Testis (tissue), 5 donors: ENCODE results near the gene LYG1. TPM values are rescaled to one million over a fixed set of nuclear protein-coding genes. Genes with fewer than 3 reads are reported as not detected.
"Not testable (repeated sequence)": the region's sequence is repeated elsewhere in the genome, so short reads cannot be mapped to it uniquely, and the experiment has no call there.

Experiments used
- DNase-seq: peaks from one replicate; pipeline ENCODE4 v3.0.0-alpha.2; 2019
- H3K27ac ChIP-seq, 2 donors: fragments of 200-600 bp; sonication (generic); one replicate each; pipeline ENCODE4 v1.5.1; 2019
- H3K27me3 ChIP-seq: fragments of 200-600 bp; sonication (generic); one replicate; pipeline ENCODE4 v1.5.1; 2019
- H3K36me3 ChIP-seq: fragments of 200-600 bp; sonication (generic); one replicate; pipeline ENCODE4 v1.5.1; 2017; ENCODE audit warnings: low read depth; ENCODE audit errors: missing control alignments
- H3K4me1 ChIP-seq: fragments of 200-600 bp; sonication (generic); one replicate; pipeline ENCODE4 v1.5.1; 2019
- H3K4me3 ChIP-seq, 2 donors: fragments of 200-600 bp; sonication (generic); one replicate each; pipeline ENCODE4 v1.5.1; 2017 to 2019
- H3K9me3 ChIP-seq: fragments of 200-600 bp; sonication (generic); one replicate; pipeline ENCODE4 v1.5.1; 2017
- CTCF ChIP-seq, 3 experiments: fragments of 450-650 bp in 2 of 3; fragments of 200-600 bp in 1 of 3; sonication (generic) in 1 of 3; IDR thresholded peaks; one replicate each; pipeline ENCODE4 v1.5.1; 2016 to 2019; ENCODE audit warnings: antibody characterized with exemption in 3 of 3, mild to moderate bottlenecking in 2 of 3, moderate library complexity in 1 of 3
- POLR2A ChIP-seq: fragments of 450-650 bp; IDR thresholded peaks from one replicate; pipeline ENCODE4 v1.6.1; 2017; ENCODE audit warnings: antibody characterized with exemption, mild to moderate bottlenecking, moderate library complexity
- WGBS, 2 donors: methylation state at CpG; one replicate each; pipeline ENCODE4 v1.1.5; 2018; 5-methylcytosine and 5-hydroxymethylcytosine counted together
- intact Hi-C: fragments of 100-400 bp; cut with DNase I; formaldehyde crosslinking; loops from one replicate; pipeline ENCODE4 v1.15.1; 2023; ENCODE audit warnings: low total_unique reads
- long read RNA-seq, 2 donors: transcript quantifications; one replicate each; lab custom pipeline, GENCODE V29; 2026
- polyA plus RNA-seq: library from polyadenylated mRNA; stranded (reverse); fragments of 350-450 nt; fragmentation: Illumina TruSeq; extraction: RNeasy Lipid Tissue Mini Kit (QIAGEN cat#74804); gene quantifications from one replicate; pipeline ENCODE4 v1.2.3, GENCODE V29; 2014; ENCODE audit warnings: low read depth, low replicate concordance; ENCODE audit not compliant: insufficient read depth
- total RNA-seq, 2 donors: library from RNA; depleted of rRNA; stranded (reverse); fragments of >200 nt; gene quantifications; one replicate each; pipeline ENCODE4 v1.2.3, GENCODE V29; 2016

The LYG1 gene
- total RNA-seq (1 to 10 TPM; 3.3 to 5.8 TPM), polyA plus RNA-seq (2.9 TPM)
- long read RNA-seq, donor 1, result 0 reads
- long read RNA-seq, donor 2, result 0 reads

- H3K4me3 ChIP-seq, DNase-seq, H3K4me1 ChIP-seq, H3K27ac ChIP-seq, intact Hi-C loops, H3K9me3 ChIP-seq, H3K27me3 ChIP-seq, H3K36me3 ChIP-seq: not testable (repeated sequence)
- WGBS, 2 donors, result 94 to 95% methylated on average over 2 of the region's 2 CpGs
These were observed at the start of gene LYG1 for GRCh38 chr2:99301097-99301496. LYG1 (minus strand) TSS chr2:99301197; CDS start chr2:99295670, 5,527 bp downstream.

GRCh38 chr2:99350194-99350593 is 49.2 kb upstream of the LYG1 start:
- DNase-seq, result no peak
- H3K27ac ChIP-seq, result no peak overlapping the region
- no peak overlapping the region for H3K4me3 ChIP-seq
- no peak for TF ChIP-seq CTCF (IDR thresholded peaks at IDR 0.05)
- no peak for TF ChIP-seq POLR2A
- no peaks in the 10 kb centered on the region for H3K4me1 ChIP-seq
- H3K9me3 ChIP-seq, result no peaks in the 10 kb centered on the region
- no peaks in the 10 kb centered on the region for H3K27me3 ChIP-seq
- intact Hi-C loops, result no loop called here
- no peaks in the 10 kb centered on the region for H3K36me3 ChIP-seq

GRCh38 chr2:99348173-99348572 is 47.2 kb upstream of the LYG1 start:
- no peaks in the 10 kb centered on the region for H3K4me1 ChIP-seq
- intact Hi-C loops, result no loop called here
- H3K9me3 ChIP-seq, result no peaks in the 10 kb centered on the region
- 90 to 96% methylated on average over 3 of the region's 3 CpGs for WGBS, 2 donors
- no peak for TF ChIP-seq CTCF (IDR thresholded peaks at IDR 0.05)
- TF ChIP-seq POLR2A, result no peak
- no peak overlapping the region for H3K27ac ChIP-seq
- no peaks in the 10 kb centered on the region for H3K36me3 ChIP-seq
- no peaks in the 10 kb centered on the region for H3K27me3 ChIP-seq
- no peak overlapping the region for H3K4me3 ChIP-seq
- no peak for DNase-seq

- TF ChIP-seq CTCF (IDR thresholded peaks at IDR 0.05) (no peak), POLR2A (no peak)
- no peaks in the 10 kb centered on the region for H3K36me3 ChIP-seq
- no peaks in the 10 kb centered on the region for H3K4me1 ChIP-seq
- H3K9me3 ChIP-seq, result no peaks in the 10 kb centered on the region
- no peak for DNase-seq
- H3K27ac ChIP-seq, result no peak overlapping the region
- no peaks in the 10 kb centered on the region for H3K27me3 ChIP-seq
- intact Hi-C loops, result no loop called here
- H3K4me3 ChIP-seq, result no peak overlapping the region
These were observed 45.2 kb upstream of the LYG1 start for GRCh38 chr2:99346218-99346617.

GRCh38 chr2:99345446-99345845 is 44.4 kb upstream of the LYG1 start:
- H3K27ac ChIP-seq, H3K9me3 ChIP-seq, H3K4me1 ChIP-seq, intact Hi-C loops, H3K27me3 ChIP-seq, H3K4me3 ChIP-seq, H3K36me3 ChIP-seq, DNase-seq: not testable (repeated sequence)
- 90 to 97% methylated on average over 6 to 7 of the region's 7 CpGs for whole genome bisulfite sequencing, 2 donors

GRCh38 chr2:99342536-99342935 is 41.5 kb upstream of the LYG1 start:
- intact Hi-C loops, result no loop called here
- no peaks in the 10 kb centered on the region for H3K9me3 ChIP-seq
- DNase-seq, result no peak
- H3K27ac ChIP-seq, result no peak overlapping the region
- TF ChIP-seq CTCF (IDR thresholded peaks at IDR 0.05), result no peak
- no peak for TF ChIP-seq POLR2A
- WGBS, 2 donors, result 81 to 93% methylated on average over 2 of the region's 2 CpGs
- peaks cover 6% of the 10 kb centered on the region for H3K4me1 ChIP-seq
- no peaks in the 10 kb centered on the region for H3K36me3 ChIP-seq
- no peak overlapping the region for H3K4me3 ChIP-seq
- no peaks in the 10 kb centered on the region for H3K27me3 ChIP-seq
